Colon (tissue), 2 donors: ENCODE measurements around the gene CDC23.
A peak's percentile ranks its signal among the peaks of the same experiment; 100 is the strongest.
"Not testable (repeated sequence)": the region's sequence is repeated elsewhere in the genome, so short reads cannot be mapped to it uniquely, and the experiment has no call there.

Source experiments
- FAIRE-seq: peaks from 2 replicates; lab custom pipeline; 2012; peaks lifted over from hg19 to GRCh38; lab: Jason Lieb, UNC
- donor health status: control.
- donor health status: control.

CDC23 gene, protein sequence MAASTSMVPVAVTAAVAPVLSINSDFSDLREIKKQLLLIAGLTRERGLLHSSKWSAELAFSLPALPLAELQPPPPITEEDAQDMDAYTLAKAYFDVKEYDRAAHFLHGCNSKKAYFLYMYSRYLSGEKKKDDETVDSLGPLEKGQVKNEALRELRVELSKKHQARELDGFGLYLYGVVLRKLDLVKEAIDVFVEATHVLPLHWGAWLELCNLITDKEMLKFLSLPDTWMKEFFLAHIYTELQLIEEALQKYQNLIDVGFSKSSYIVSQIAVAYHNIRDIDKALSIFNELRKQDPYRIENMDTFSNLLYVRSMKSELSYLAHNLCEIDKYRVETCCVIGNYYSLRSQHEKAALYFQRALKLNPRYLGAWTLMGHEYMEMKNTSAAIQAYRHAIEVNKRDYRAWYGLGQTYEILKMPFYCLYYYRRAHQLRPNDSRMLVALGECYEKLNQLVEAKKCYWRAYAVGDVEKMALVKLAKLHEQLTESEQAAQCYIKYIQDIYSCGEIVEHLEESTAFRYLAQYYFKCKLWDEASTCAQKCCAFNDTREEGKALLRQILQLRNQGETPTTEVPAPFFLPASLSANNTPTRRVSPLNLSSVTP

DNA sequence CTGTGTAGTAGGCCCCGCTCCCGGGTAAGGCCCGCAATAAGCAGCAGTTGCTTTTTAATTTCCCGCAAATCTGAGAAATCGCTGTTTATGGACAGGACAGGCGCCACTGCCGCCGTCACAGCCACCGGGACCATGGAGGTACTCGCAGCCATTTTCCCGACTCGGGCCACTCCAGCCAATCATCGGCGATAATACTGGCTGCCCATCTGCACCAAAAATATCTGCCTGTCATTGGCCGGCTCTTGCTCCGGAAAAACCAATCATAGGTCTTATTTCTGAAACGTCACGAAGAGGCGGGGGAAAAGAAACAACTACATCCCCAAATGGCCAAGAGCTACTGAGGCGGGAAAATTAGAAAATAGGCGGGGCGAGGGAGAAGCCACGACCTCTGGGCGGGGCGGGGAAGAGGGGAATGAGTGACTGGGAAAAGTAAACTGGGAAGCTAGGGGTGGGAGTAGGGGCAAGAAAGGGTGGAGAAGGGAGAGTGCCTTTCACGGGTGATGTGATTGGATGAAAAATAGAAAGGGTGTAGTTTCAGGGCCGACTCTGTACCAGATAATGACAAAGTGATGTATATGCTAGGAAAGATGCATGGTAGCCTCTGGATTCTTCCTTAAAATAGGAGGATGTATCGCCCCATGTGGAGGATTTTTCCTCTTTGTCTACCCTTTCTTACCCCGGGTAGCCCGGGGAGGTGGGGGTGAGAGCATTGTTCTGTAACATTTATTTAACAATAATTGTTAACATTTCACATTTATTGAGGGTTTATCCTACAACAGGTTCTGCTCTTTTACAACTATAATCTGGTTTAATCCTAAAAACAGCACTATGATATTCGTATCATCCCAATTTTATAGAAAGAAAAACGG, at the start of gene CDC23:
Gene CDC23 (minus strand): TSS at position 163 of the 869 bp plus-strand sequence. CDS start 11 bp downstream, at position 152.
- peak; percentile 87 for FAIRE-seq

DNA sequence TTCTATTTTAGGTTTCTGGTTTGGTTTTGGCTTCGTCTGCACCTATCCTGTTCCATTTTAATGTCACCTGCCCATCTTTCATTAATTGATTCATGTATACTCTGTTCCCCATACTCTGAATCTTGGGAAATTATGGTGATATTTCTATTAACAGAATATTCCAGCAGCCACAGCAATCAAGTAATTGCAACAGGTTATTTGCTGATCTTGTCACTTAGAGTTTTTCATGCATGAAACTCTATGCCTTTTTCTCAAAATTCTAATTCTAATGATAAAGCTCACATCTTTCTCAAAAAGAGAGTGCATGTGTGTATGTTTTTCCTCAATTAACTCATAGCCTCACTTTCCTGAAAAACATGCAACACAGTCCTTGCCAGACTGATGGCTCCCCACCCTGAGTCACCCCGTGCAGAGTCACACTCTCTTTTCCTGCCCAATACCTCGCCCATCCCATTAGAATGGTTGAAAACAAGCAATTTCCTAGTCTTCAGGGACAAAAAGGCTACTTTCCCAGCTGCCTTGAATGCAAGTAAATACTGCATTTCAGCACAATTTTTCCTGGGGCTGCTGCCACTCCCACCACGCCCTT, 45.7 kb upstream of the CDC23 start:
- FAIRE-seq: no peak

- no peak for FAIRE-seq
These were observed 44.5 kb upstream of the CDC23 start for GRCh38 chr5:138257583-138257982.

DNA sequence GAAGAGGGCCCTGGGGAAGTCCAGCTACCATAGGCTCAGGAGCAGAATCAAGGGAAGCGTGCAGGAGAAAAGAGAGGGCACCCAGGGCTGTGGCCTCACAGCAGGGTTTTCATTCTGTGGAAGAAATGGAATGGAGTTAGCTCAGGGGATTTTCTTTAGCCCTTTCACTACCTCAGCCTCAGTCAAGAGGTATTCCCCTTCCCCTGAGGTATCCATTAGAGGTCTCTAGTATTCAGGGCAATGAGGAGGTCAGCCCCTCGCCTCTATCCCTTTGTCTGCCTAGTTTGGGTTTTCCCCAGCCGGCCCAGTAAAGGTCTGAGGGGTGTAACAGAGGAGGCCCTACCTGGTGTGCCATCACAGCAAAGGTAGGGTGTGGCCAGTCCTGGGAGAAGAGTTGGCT, 39.8 kb upstream of the CDC23 start:
- no peak for FAIRE-seq

GRCh38 chr5:138247800-138248199, 34.7 kb upstream of the CDC23 start:
- FAIRE-seq: not testable (repeated sequence)

DNA sequence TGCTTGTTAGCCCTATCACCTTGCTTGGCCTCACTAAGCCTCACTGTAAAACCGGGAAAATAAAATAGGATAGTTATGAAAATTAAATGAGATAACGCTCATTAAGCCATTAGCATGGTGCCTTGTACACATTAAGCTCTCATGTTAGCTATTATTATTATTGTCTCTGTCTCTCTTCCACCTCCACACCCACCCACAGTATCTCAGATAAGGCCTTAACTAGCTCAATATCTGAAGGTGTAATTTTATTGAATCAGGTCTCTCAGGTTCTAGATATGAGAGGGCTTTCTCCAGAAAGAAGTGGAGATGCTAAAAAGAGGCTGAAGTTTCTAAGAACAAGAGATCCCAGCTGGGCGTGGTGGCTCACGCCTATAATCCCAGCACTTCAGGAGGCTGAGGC, 33.7 kb upstream of the CDC23 start:
- no peak for FAIRE-seq

DNA sequence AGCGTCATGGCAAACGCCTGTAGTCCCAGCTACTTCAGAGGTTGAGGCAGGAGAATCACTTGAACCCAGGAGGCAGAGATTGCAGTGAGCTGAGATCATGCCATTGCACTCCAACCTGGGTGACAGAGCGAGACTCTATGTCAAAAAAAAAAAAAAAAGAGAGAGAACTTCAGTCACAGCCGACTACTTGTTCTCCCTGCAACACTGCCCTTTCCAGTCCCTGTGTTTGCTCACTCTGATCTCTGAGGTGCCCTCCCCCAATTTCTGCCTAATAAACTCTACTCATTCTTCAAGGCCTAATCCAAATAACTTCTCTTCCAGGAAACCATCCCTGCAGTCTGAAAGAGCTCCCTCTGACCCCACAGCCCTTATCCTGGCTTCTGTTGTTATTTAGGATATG, 33.2 kb upstream of the CDC23 start:
- no peak for FAIRE-seq

DNA sequence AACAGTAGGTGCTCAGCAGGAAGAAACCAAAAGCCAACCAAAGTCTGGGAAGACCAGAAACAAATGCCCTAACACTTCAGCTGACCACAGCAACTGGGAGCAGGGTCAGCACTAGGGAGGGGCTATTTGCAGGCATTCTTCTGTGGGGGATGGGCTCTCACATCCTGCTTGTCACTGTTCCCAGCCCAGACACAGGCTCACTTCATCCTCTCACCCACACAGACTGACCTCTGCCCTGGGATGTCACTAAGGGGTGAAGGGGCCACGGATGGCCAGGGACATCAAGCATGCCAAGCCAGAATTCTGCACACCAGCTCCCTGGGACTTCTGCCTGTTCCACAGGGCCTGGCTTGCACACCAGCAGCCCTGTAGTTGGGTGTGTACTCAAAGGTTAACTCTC, 32.6 kb upstream of the CDC23 start:
- FAIRE-seq: no peak

DNA sequence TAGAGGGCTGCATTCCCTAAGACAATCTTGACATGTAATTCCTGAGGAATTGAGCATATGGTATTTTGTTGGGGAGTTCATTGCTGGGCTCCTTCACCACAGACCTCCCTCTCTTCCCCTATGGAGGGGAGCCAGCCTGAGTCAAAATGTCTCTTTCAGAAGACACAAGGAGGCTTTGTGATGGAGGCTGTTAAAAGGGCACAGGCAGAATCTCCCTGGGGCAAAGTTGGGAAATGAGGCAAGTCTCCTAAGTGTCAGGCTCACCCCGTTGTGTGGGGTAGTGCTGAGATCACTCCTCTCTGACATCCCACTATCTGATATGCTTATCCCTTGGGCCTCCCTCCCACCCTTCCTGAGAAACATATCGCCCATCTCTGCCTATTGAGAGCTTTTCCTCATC, 30.7 kb upstream of the CDC23 start:
- FAIRE-seq: no peak

DNA sequence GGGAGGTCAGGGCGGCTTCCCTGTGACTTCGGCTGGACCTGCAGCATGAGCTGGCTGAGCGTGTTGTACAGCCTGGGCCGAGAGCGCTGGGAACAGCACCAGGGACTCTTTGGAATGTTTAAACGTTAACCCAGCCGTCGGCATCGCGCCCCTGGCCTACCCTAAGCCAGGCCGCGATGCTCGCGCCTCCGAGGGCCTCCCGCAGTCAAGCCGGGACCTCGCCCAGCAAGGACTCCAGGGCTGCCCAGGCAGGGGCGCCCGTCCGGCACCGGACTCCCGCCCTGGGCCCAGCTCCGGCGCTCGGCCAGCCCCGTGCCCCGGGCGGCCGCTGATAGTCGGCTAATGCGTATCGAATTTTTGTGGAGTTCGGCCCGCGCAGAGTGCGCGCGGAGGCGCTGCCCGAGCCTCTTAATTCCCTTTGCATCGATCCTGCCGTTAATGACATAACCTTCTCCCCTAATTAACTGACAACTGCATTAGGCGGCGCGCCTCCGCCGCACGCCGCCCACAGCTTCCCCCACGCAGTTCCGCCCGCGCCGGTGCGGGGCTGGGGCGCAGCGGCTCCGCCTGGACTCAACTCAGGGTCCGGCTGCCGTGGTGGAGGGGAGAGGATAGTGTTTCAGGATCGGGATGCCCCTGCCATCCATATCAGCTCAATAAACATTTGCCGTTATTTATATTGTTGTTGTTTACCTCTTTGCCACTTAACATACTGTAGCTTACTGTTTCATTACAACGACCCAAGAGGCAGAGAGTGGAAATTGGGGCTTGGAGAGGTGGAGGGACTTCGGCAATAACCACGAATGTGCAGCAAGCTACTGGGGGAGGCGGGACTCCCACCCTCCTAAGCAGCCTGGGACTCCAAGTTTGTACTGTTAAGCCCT, 28.8 kb upstream of the CDC23 start:
- FAIRE-seq: no peak

- FAIRE-seq: no peak
These were observed 27.7 kb upstream of the CDC23 start for GRCh38 chr5:138240650-138241385.

- FAIRE-seq: no peak
These were observed 24.9 kb upstream of the CDC23 start for GRCh38 chr5:138238034-138238433.

- no peak for FAIRE-seq
These were observed 21.5 kb upstream of the CDC23 start for GRCh38 chr5:138234651-138235050.

DNA sequence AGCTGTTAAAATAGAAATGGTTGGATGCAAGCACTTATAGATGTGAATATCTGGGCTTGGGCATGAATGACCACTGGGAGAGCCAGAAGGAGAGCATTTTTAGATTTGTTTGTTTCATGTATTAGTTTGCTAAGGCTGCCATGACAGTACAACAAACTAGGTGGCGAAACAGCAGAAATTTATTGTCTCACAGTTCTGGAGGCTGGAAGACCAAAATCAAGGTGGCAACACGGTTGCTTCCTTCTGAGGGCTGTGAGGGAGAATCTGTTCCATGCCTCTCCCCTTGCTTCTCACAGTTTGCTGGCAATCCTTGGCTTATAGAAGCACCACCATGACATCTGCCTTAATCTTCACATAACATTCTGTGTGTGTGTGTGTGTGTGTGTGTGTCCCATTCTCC, 20.2 kb upstream of the CDC23 start:
- FAIRE-seq: no peak

DNA sequence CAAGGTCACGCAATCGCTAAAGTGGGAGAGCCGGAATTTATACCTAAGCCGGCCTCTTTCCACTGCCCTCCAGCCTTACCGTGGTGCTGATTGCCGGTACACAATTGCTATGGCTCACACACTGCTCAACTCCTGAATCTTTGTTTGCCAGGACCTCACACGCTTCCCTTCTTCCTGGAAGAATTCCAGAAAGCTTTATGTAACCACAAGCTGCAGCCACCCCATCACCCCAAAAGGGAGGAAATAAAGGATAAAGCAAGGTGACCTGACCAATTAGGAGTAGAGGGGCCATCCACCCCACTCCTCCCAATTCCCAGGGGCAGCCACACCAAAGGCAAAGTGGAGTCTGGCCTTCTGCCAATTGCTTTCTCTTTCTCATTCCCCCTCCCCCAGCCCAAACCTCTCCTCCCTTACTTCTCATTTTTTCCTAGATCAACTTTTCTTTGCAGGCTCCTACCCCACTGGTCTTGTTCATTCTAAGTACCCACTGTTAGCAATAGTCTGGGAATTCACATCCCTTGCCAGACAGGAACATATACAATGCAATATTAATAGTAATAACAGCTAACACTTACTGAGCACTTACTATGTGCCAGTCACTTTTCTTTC, 18.0 kb upstream of the CDC23 start:
- no peak for FAIRE-seq

- FAIRE-seq: no peak
These were observed 17.1 kb upstream of the CDC23 start for GRCh38 chr5:138230261-138230660.

DNA sequence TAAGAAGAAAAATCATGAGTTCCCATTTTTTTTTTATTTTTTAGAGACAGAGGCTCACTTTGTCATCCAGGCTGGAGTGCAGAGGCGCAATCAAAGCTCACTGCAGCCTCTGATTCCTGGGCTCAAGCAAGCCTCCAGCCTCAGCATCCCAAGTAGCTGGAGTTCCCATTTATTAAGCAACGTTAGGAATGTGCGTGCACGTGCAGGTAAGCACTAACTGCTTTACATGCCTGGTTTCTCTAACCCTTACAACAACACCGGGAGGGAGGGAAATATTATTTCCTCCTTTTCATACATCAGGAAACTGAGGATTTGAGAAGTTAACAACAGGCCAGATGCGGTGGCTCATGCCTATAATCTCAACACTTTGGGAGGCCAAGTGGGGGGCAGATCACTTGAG, 16.3 kb upstream of the CDC23 start:
- FAIRE-seq: no peak

- FAIRE-seq: no peak
These were observed 13.8 kb upstream of the CDC23 start for GRCh38 chr5:138226910-138227309.

DNA sequence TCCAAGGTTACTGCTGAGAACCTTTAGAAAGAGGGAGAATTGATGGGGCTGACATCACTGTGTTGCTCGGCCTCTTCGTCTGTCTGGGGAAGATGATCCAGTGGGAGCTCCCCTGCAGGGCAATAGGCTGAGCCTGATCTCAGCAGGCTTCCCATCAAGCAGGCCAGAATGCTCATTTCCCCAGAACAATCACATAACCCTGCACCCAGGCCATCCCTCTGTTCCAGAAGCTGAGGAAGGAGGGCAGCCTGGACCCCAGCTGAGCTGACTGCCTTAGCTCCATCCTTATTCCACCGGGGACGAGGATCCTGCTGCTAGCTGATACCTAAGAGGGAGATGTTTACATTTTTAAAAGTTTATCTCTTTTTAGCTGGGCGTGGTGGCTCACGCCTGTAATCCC, 11.6 kb upstream of the CDC23 start:
- no peak for FAIRE-seq

DNA sequence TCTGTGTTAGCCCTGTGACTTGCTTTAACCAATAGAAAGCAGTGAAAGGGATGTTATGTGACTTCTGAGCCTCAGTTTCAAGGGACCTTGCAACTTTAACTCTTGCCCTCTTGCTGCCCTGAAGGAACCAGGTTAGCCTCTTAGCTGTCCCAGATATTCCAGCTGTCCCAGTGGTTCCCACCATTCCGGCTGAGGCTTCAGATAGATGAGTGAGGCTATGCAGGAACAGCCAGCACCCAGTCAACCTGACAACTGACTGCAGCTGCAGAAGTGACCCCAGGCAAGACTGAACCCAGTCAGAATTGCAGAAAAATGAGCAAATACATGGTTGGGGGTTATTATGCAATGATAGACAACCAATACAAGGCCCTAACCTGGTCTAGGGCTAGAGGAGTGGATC, 10.4 kb upstream of the CDC23 start:
- no peak for FAIRE-seq
